Measurements from ENCODE around the gene BHLHA15.

Gene BHLHA15

DNA sequence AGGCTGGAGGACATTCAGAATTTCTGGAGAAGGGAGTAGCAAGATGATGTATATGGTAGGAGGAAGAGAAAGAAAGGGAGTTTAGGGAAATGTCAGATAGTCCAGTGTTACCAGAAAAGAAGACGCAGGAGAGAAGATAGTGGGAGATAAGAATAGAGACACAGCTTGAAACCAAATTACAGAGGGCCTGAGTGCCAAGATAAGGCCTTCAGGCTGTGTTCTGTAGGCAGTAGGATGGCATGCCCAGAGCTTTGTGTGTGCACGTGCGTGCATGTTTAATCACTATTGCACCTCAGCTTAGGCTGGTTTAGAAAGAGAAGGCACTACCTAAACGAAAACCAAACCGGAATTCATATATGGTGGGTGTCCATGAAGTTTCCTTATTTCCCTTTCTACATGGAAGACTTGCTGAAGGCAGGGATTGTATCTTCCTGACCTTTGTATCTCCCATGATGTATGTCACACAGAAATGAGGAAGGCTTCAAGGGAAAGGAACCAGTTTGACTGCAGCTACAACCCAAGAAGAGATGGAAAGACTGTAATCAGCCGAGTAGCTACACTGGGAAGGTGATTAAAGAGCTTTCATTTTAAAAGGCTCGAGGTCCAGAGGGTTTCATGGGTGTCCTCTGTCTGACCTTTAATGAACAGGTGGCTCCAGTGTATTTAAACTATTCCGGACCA is 35.8 kb upstream of the BHLHA15 start:
- DNase-seq (ENCODE audit: low read depth) = no peak
- no peak overlapping the region for H3K4me3 ChIP-seq (replicated peaks; ENCODE audit: low read depth, low read length)
- TF ChIP-seq, protein P1, sequence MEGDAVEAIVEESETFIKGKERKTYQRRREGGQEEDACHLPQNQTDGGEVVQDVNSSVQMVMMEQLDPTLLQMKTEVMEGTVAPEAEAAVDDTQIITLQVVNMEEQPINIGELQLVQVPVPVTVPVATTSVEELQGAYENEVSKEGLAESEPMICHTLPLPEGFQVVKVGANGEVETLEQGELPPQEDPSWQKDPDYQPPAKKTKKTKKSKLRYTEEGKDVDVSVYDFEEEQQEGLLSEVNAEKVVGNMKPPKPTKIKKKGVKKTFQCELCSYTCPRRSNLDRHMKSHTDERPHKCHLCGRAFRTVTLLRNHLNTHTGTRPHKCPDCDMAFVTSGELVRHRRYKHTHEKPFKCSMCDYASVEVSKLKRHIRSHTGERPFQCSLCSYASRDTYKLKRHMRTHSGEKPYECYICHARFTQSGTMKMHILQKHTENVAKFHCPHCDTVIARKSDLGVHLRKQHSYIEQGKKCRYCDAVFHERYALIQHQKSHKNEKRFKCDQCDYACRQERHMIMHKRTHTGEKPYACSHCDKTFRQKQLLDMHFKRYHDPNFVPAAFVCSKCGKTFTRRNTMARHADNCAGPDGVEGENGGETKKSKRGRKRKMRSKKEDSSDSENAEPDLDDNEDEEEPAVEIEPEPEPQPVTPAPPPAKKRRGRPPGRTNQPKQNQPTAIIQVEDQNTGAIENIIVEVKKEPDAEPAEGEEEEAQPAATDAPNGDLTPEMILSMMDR (IDR thresholded peaks at IDR 0.05; ENCODE audit: low read length, missing control alignments) = no peak

DNA sequence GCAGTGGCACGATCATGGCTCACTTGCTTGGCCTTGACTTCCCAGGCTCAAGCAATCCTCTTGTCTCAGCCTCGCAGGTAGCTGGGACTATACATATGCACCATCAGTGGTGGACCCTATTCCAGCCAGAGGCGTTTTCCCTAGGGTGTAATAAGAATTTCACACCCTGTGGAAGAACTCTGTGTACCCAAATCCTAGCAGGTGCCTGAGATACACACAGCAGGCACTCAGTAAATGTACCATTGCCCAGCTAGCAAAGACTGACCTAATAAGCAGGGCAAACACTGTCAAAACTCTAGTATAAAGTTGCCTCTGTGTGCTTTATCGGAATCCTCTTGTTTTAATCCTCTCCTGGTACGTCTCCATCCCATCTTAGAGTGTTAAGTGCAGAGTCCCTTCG is 33.7 kb upstream of the BHLHA15 start:
- no peak for DNase-seq (ENCODE audit: low read depth)
- no peak overlapping the region for H3K4me3 ChIP-seq (replicated peaks; ENCODE audit: low read depth, low read length)
- TF ChIP-seq, protein P1 (IDR thresholded peaks at IDR 0.05; ENCODE audit: low read length, missing control alignments) = no peak

DNA sequence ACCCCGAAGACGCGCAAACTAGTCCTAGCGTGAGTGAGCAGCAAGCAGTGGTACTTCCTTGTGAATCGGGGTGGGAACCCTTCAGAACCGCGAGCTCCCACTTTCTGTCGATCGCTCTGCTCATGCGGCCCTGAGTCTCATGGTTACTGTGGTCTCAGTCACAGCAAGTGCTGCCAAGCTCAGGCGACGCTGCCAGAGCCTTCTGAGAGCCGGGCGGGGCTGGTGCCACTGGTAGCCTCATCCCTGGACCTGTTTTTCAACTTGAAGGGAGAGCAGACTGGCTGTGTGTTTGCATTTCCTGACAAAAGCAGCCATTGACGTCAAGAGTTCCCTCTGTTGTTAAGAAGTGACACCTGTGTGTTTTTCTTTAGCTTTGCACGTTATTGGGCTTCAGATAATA is 32.9 kb upstream of the BHLHA15 start:
- peak; percentile 29 for DNase-seq (ENCODE audit: low read depth)
- H3K4me3 ChIP-seq (replicated peaks; ENCODE audit: low read depth, low read length) = no peak overlapping the region
- TF ChIP-seq, protein P1 (IDR thresholded peaks at IDR 0.05; ENCODE audit: low read length, missing control alignments) = no peak

DNA sequence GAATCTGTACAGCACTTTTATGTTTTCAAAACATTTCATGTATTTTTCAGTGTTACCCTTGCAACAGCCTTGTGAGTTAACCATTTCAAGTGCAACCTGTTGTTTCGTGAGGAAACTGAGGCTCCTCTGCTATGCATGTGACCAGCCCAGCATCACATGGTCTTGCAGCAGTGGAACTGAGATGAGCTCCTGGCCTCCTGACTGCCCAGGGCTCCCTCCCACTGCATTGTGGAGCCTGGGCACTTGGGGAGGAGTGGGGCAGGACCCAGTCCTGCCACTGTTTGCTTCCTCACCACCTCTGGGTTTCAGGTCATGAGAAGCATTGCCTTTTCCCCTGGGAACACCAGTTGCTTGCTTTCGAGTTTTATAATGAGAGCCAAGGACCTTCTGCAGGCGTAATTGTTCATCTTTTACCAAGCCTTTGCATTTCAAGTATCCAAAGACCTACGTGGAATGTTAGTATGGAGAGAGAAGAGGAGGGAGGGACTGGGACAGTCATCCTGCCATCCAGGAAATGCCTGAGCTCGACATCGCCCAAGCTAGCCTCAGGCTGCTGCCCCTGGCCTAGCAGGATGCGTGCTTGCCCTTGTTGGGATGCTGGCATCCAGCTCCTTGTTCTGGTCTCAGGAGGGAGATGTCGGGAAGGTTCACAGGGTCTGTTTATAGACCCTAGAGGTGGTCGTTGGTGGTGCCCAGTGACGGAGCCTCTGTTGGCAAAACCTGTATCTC is 32.3 kb upstream of the BHLHA15 start:
- no peak overlapping the region for H3K4me3 ChIP-seq (replicated peaks; ENCODE audit: low read depth, low read length)
- TF ChIP-seq, protein P1 (IDR thresholded peaks at IDR 0.05; ENCODE audit: low read length, missing control alignments) = no peak
- no peak for DNase-seq (ENCODE audit: low read depth)

DNA sequence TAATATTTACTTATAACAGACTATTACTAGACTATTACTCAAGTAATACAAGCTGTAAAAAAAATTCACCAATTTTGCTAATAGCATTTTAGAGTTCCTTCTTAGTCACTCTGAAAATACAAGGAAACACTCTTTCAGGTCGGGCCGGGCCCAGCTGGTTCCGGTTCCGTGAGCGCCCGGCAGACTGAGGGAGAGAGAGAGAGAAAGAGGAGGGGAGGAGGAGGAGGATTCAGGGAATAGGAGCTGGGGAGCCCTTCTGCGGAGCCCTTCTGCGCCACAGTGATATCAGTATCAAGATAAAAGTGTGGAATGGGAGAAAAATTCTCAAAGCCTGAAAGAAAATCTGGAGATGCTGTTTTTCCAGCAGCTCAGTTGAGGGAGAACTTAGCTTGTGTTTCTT is 30.5 kb upstream of the BHLHA15 start:
- TF ChIP-seq, protein P1 (IDR thresholded peaks at IDR 0.05; ENCODE audit: low read length, missing control alignments) = no peak
- H3K4me3 ChIP-seq (replicated peaks; ENCODE audit: low read depth, low read length) = no peak overlapping the region
- no peak for DNase-seq (ENCODE audit: low read depth)

DNA sequence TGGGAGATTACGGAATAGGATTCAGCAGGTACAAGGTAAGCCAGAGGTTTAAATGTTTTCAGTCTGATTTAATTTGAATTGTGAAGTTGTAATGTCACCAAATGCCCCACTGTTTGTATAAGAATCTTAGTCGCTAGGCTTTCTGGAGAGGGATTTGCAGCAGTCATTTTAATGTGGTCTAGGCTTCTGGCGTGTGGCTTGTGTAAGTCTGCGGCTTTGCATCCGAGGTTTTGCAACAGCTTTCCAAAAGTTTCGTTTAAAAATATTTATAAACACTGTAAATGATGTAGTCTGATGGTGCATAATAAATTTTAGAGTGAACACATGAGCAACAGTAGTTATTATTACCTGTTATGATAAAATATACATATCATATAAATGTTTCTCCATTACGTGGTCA is 26.1 kb upstream of the BHLHA15 start:
- TF ChIP-seq, protein P1 (IDR thresholded peaks at IDR 0.05; ENCODE audit: low read length, missing control alignments) = no peak
- H3K4me3 ChIP-seq (replicated peaks; ENCODE audit: low read depth, low read length) = no peak overlapping the region
- DNase-seq (ENCODE audit: low read depth) = no peak
